GM19468 (cell line): Measurements from ENCODE around the gene MAD1L1.

Experiments used
- ATAC-seq: cut with Tn5 transposase; IDR thresholded peaks from one replicate; pipeline ENCODE4 v1.9.1; 2021; ENCODE audit warnings: mild to moderate bottlenecking, moderate library complexity, moderate number of reproducible peaks; ENCODE audit not compliant: unreplicated experiment; ENCODE audit errors: extremely low read depth

The MAD1L1 gene

GRCh38 chr7:1770331-1770730 is 462.4 kb downstream of the MAD1L1 start:
- ATAC-seq: no peak

GRCh38 chr7:1769286-1770200 is 463.2 kb downstream of the MAD1L1 start:
- ATAC-seq: no peak

GRCh38 chr7:1768832-1769231 is 463.9 kb downstream of the MAD1L1 start:
- no peak for ATAC-seq

- no peak for ATAC-seq
Measured at GRCh38 chr7:1767524-1767923, 465.2 kb downstream of the MAD1L1 start.
